Stimulated activated CD4-positive, alpha-beta T cell treated with anti-CD3 and anti-CD28 coated beads, Interleukin-15, amount 100 ng/mL, for 48 hours (primary cell): ENCODE measurements around the gene KIF15.
"Not testable (repeated sequence)": the region's sequence is repeated elsewhere in the genome, so short reads cannot be mapped to it uniquely, and the experiment has no call there.

ENCODE experiments used
- DNase-seq, 2 donors: peaks; one replicate each; pipeline ENCODE4 v3.0.0-alpha.2; 2020; ENCODE audit warnings: low read depth in 2 of 2

KIF15 gene

GRCh38 chr3:44761424-44762169 lies at the start of gene KIF15, which contains the start of gene KIAA1143:
Gene KIF15, plus strand, starts transcription at chr3:44761794. Its CDS starts 72 bp downstream, at chr3:44761866.
Gene KIAA1143, minus strand, starts transcription at chr3:44761619. Its CDS starts 17 bp downstream, at chr3:44761602.
- DNase-seq = peak; percentile 93 to 97

GRCh38 chr3:44712455-44713075 lies 49.0 kb upstream of the KIF15 start, which contains the start of gene ZNF502:
Gene ZNF502, plus strand, starts transcription at chr3:44712660. Its CDS starts 7,602 bp downstream, at chr3:44720262.
- DNase-seq = peak; percentile 41 to 43

GRCh38 chr3:44721231-44722102 lies 40.1 kb upstream of the KIF15 start:
- DNase-seq = no peak

GRCh38 chr3:44722103-44722401 lies 39.5 kb upstream of the KIF15 start:
- no peak for DNase-seq

- peak; percentile 82 to 83 for DNase-seq
Observed at GRCh38 chr3:44729384-44729910, 32.1 kb upstream of the KIF15 start, which contains the start of gene ZNF501. Gene ZNF501, plus strand, starts transcription at chr3:44729635. Its CDS starts 4,787 bp downstream, at chr3:44734422.

GRCh38 chr3:44734646-44735168 lies 26.9 kb upstream of the KIF15 start:
- no peak for DNase-seq

- DNase-seq = no peak
Observed at GRCh38 chr3:44761101-44761423, 532 bp upstream of the KIF15 start.

GRCh38 chr3:44762170-44762677 lies 630 bp downstream of the KIF15 start:
- DNase-seq = no peak

GRCh38 chr3:44762690-44763089 lies 1.1 kb downstream of the KIF15 start:
- no peak for DNase-seq

GRCh38 chr3:44764248-44764647 lies 2.7 kb downstream of the KIF15 start:
- DNase-seq = no peak

GRCh38 chr3:44771424-44772098 lies 10.0 kb downstream of the KIF15 start:
- no peak for DNase-seq

- DNase-seq = no peak
Observed at GRCh38 chr3:44772099-44772442, 10.5 kb downstream of the KIF15 start.

- DNase-seq = no peak
Observed at GRCh38 chr3:44782891-44783290, 21.3 kb downstream of the KIF15 start.

- DNase-seq = no peak
Observed at GRCh38 chr3:44795197-44795596, 33.6 kb downstream of the KIF15 start.

GRCh38 chr3:44802011-44802410 lies 40.4 kb downstream of the KIF15 start:
- no peak for DNase-seq

- no peak for DNase-seq
Observed at GRCh38 chr3:44803298-44803697, 41.7 kb downstream of the KIF15 start.

- DNase-seq = no peak
Observed at GRCh38 chr3:44805960-44806359, 44.4 kb downstream of the KIF15 start.

GRCh38 chr3:44814751-44815150 lies 53.2 kb downstream of the KIF15 start:
- no peak for DNase-seq

- not testable (repeated sequence) for DNase-seq
Observed at GRCh38 chr3:44816334-44816733, 54.7 kb downstream of the KIF15 start.

- not testable (repeated sequence) for DNase-seq
Observed at GRCh38 chr3:44821206-44821605, 59.6 kb downstream of the KIF15 start.

GRCh38 chr3:44825264-44825925 lies 63.8 kb downstream of the KIF15 start:
- no peak for DNase-seq
